SKM-1 treated with dmso at 0.1 percent for 144 hours (cell line): Measurements from ENCODE around the gene TNFRSF18.
"Not testable (repeated sequence)": the region's sequence is repeated elsewhere in the genome, so short reads cannot be mapped to it uniquely, and the experiment has no call there.

Source experiments
- DNase-seq: peaks from one replicate; lab custom pipeline; 2025; ENCODE audit not compliant: unreplicated experiment; lab: John Stamatoyannopoulos, UW

TNFRSF18 gene, protein sequence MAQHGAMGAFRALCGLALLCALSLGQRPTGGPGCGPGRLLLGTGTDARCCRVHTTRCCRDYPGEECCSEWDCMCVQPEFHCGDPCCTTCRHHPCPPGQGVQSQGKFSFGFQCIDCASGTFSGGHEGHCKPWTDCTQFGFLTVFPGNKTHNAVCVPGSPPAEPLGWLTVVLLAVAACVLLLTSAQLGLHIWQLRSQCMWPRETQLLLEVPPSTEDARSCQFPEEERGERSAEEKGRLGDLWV

DNA sequence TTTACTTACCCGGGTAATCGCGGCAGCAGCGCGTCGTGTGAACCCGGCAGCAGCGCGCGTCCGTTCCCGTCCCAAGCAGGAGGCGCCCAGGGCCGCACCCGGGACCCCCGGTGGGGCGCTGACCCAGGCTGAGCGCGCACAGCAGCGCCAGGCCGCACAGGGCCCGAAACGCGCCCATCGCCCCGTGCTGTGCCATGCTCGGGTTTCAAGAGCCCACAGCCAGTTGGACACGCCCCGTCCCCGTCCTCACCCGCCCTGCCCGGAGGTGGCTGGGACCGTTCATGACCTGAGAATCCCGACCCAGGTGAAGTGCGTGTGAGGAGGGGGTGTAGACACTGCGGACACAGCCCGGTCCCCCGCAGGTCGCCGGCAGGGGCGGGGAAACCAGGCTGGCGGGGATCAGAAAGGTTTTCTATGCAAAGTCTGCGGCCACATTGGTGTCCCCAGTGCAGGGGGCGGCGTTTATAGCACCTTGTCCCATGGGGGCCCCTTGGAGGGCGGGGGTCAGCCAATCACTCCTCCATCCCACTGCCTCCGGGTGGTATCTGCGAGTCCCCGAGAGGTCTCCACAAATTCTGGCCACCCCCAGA is at the start of gene TNFRSF18:
TNFRSF18 (minus strand) TSS at position 217 of the 590 bp plus-strand sequence; CDS start at position 196, 21 bp downstream.
- DNase-seq, result no peak

DNA sequence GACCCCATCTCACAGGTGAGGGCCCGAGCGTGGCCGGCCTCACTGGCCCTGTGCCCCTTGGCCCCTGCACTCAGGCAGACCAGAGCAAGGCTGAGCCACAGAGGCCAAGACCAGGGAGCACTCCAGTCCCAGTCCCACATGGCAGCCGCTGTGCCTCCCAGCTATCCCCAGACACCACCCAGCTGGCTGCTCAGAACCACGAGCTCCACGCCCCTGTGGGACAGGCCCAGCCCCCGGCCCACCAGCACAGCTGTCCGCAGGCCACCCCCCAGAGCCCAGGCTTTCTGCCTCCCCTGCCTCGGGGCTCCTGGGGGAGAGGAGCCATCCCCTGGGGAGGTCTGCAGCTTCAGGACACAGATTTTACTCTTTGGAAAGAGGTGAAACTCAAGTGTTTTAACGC is 49.2 kb upstream of the TNFRSF18 start:
- DNase-seq, result no peak

DNA sequence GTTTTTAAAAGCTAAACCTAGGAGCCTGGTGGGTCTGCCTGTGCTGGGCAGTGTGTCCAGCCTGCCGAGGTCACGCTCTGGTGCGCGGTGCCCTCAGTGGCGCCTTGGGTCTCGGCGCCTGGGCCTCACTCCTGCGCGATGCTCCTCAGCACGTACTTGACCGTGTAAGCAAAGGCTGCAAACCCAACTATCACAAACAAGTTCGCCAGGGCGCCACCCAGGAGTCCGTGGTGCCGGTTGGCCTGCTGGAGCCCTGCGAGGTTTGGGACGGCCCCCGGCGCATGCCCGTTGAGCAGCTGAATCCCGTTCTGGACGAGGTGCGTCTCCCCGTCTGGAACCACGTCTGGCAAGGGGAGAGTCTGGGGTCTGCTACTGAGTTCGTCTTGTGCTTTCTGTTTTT is 48.7 kb upstream of the TNFRSF18 start:
- no peak for DNase-seq

DNA sequence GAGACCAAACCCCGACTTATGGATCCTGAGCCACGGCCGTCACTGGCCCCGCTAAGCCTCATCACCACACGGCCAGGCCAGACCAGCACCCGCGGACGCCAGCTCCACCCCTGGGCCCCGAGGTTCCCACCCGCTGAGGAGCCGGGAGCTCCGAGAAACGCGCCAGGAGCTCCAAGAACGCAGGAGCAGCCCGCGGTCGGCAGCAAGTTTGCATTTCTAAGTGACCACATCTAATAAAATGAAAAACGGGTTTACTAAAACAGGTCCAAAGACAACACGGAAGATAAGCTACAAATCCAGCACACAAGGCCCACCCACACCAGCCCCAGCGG is 48.2 kb upstream of the TNFRSF18 start:
- DNase-seq, result no peak

DNA sequence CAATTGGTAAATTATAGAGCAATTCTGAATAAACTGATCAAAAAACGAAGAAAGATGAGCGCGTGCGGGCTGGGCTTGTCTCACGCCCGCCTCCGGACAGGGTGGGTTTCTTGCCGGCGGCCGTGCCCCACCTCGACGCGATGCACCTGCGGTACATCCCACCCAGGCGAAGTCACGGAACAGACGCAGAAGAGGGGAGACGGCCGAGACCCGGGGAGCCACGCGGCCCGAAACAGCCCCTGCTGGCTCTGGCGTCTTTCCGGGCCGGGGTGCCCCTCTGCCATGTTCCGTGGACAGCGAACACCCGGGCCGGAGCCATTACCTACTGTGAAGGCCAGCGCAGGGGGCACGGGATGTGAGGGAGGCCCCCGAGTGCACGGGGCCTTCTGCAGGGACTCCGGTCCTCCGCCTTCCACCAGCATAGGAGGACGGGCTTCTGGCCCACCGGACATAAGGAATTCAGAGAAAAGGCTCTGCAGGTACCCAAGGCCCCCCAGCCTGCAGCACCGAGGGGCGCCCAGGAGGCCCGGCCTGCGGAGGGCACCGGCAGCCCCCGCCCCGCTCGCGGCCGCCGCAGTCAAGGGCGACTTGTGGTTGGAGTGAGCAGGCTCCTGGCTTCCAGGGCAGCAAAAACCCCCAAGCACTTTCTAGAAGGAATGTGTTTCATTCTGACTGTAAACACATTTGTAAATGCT is 47.7 kb upstream of the TNFRSF18 start:
- no peak for DNase-seq

DNA sequence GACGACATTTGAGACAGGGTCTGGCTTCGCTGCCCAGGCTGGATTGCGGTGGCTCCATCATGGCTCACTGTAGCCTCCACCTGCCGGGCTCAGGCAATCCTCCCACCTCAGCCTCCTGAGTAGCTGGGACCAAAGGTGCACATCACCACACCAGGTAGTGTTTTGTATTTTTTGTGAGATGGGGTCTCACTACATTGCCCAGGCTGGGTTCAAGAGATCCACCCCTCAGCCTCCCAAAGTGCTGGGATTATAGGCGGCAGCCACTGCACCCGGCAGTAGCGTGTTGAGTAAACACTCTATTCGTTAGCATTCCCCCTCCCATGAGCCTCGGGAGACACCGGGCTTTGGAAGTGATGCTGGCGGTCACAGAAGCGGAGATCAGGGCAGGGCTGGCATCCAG is 46.9 kb upstream of the TNFRSF18 start:
- no peak for DNase-seq

DNA sequence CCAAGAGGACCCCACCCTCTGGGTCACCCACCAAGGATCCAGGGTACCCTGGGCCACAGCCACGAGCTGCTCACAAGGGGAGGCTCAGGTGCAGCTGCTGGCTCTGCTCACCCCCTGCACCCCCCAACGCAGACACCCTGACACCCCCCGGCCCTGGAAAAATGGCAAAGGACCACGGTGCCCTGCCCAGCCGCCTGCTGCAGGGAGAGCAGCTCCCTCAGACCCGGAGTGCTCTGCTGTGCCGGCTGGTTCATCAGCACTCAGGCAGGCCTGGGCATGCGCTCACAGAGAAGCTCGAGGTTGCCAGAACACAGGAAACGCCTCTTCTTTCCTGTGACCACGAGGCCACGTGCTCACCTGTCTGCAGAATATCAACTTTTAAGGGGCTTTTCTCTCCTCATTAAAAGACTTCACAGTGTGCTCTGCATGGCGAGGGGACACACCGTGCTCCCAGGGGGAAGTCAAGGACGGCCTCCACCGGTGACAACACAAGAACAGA is 44.4 kb upstream of the TNFRSF18 start:
- no peak for DNase-seq

DNA sequence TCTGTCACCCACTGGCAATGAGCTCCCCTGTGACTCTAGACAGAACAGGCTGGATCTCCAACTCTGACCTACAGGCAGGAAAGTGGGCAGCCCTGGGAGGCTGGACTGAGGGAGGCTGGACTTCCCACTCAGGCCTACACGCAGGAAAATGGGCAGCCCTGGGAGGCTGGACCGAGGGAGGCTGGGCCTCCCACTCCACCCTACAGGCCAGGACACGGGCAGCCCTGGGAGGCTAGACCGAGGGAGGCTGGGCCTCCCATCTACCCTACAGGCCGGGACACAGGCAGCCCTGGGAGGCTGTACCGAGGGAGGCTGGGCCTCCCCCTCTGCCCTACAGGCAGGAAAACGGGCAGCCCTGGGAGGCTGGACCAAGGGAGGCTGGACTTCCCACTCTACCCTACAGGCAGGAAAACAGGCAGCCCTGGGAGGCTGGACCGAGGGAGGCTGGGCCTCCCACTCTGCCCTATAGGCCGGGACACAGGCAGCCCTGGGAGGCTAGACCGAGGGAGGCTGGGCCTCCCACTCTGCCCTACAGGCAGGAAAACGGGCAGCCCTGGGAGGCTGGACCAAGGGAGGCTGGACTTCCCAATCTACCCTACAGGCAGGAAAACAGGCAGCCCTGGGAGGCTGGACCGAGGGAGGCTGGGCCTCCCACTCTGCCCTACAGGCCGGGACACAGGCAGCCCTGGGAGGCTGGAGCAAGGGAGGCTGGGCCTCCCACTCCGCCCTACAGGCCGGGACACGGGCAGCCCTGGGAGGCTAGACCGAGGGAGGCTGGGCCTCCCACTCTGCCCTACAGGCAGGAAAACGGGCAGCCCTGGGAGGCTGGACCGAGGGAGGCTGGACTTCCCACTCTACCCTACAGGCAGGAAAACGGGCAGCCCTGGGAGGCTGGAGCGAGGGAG is 41.9 kb upstream of the TNFRSF18 start:
- not testable (repeated sequence) for DNase-seq

DNA sequence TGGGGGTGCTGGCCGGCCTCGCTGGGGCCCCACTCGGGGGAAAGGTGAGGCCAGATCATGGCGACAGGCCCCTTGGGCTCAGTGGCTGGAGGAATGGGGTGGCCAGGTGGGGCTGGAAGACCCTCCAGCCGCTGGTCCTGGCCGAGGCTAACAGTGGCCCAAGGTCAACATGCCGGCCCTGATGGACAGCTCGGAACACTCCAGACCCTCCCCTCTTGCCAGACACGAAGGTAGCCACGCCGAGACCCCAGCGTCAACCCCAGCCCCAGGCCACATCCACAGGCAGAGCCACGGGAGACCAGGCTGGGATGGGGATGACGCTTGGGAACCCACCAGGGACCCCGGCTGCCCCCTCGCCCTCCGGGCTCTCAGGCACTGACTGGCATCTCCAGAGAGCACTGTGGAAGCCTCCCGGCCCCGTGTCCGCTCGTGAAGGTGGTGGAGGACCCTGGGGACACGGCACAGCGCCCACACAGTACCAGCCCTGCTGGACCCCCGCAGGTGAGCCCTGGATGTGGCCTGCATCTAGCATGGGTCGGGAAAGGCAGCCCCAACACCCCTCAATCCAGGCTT is 41.0 kb upstream of the TNFRSF18 start:
- DNase-seq, result no peak

DNA sequence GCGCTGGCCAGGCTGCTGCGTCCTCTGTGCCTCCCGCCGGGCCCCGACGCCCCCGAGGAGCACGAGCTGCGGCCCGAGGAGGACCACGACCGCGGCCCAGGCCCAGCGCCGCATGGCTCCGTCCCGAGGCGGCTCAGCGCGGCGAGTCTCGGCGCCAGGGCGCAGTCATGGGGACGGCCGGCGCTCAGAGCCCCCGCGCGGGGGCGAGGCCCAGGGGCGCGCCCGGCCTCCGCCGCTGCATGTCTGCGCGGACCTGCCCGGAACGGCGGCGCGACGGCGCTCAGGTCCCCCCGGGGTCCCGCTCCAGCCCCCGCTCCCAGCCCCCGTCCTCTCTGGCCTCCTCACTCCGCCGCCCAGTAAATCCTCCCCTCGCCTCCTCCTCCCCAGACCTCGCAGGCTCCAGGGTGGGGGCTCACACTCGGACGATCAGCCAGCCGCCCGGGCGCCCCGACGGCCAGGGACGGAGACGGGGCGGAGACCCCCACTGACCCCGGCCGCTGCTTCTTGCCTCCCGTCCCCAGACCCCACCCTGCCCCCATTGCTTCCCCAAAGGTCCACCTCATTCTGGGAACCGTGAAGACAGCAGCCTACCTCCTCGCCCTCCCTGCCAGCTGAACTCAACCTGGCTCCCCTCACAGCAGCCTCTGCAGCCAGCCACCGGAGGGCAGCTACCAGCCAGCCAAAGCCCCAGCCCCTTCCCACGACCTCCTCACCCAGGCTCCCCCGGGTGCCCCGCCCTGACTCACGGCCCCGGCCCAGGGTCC is 40.4 kb upstream of the TNFRSF18 start, which contains the start of gene C1QTNF12:
C1QTNF12 (minus strand) TSS at position 146 of the 764 bp plus-strand sequence; CDS start at position 114, 32 bp downstream.
- DNase-seq, result no peak

DNA sequence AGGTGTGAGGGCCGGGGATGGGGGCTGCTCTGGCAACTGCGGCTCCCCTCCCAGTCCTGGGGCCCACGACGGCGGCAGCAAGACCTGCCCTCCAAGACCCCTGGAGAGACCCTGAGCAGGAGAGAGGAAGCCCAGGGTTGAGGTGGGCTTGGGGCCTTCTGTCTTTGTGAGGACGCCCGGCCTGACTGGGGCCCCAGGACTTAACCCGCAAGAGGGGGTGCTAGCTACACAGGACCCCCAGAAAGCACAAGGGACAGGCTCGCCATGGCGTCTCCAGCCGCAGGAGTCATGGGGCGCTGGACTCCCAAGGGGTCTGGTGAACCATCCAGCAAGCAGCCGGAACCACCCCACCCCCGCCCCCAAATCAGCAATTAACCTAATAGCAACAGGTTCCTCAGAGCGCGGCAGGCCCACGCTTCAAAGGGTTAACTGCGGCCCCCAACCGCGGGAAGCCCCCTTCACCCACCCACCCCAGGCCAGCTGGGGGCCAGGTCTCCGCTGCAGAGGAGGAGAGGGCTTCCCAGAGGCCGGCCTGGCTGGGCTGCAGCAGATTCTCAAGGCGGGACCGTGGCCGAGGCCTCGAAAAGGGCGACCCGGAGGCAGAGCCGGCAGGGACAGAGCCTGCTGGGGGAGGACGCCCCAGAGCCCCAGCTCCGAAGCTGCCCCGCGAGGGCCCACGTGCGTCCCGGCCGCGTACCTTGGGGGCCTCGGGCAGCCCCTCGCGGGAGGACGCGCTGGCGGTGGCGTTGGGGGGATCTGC is 39.6 kb upstream of the TNFRSF18 start:
- no peak for DNase-seq

DNA sequence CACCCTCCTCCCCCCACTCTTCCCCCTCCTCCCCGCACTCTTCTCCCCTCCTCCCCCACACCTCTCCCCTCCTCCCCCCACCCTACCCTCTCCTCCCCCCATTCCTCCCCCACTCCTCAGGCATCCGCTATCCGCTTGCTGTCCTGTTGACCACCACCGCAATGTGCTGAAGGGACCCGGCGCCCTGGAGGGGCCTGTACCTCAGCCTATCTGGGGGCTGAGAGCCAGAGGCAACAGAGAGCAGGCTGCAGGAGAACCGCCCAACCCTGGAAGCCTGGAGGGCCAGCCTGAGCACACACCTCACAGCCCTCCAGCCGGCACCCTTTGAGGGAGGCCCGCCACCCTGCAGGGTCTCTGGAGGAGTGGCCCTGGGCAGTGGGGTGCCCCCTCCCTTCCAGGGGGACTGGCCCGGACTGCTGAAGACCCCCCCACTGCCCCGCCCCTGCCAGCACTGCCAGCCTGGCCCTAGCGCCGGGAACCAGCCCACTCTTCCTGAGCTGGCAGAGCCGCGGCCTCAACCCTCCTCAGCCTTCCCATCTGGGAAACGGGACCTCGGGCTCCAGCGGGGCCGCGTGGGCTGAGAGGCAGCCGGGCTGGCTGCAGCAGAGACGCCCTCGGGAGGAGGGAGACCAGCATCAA is 38.9 kb upstream of the TNFRSF18 start:
- DNase-seq, result no peak

DNA sequence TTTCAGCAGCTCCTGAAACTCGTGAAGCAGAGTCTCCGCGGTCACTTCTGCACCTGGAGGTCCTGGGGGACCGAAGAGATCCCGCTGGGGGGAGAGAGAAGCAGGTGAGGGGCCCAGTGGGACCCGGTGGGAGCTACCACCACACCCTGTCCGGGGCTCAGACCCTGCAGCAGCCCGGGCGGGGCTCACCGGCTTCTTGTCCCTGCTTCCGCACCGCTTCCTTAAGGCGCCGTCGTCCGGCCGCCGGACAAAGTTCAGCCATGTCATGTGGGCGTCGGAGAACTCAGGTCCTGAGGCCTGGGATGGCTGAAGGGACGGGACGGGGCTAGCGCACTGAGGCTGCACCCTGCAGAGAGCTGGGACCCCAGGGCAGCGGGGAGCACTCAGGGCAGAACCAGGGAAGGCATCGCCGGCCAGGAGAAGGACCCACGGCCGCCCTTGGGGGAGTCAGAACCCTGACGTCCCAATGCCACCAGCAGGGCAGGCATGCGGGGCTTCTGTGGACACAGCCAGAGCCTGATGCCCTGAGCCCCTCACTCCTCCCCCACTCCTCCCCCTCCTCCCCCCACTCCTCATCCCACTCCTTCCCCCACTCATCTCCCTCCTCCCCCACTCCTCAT is 37.9 kb upstream of the TNFRSF18 start:
- no peak for DNase-seq

DNA sequence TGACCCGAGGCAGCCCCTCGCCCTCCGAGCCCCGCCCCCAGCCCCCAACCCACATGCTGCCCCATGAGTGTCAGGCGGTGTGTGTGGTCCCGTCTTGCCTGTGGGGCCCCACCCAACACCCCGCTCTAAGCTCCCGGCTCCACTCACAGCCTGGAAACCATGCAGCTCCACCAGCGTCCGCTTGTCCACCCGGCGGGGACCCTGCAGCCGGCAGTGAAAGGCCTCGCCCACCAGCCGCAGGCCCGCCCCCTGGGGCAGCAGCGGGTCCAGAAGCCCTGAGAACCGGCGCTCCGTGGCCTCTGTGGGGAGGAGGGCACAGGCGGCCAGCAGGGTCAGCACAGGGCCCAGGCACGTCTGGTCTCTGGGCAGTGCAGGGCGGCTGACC is 37.4 kb upstream of the TNFRSF18 start:
- no peak for DNase-seq

DNA sequence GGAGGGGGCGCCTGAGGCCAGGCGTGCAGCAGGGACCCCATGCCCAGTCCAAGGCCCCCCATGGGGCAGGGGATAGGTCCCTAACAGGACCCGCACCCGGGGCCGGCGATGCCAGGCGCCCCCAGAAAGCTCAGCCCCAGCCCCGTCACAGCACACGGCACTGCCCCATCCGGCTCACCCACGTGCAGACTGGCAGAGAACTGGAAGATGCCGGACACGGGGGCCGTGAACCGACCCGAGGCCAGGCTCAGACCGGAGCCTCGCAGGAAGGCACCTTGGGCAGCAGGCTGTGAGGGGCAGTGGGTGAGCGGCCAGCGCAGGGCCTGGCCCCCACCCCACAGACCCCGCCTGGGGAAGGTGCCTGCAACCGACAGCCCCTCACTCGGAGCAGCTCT is 36.9 kb upstream of the TNFRSF18 start:
- DNase-seq, result no peak

DNA sequence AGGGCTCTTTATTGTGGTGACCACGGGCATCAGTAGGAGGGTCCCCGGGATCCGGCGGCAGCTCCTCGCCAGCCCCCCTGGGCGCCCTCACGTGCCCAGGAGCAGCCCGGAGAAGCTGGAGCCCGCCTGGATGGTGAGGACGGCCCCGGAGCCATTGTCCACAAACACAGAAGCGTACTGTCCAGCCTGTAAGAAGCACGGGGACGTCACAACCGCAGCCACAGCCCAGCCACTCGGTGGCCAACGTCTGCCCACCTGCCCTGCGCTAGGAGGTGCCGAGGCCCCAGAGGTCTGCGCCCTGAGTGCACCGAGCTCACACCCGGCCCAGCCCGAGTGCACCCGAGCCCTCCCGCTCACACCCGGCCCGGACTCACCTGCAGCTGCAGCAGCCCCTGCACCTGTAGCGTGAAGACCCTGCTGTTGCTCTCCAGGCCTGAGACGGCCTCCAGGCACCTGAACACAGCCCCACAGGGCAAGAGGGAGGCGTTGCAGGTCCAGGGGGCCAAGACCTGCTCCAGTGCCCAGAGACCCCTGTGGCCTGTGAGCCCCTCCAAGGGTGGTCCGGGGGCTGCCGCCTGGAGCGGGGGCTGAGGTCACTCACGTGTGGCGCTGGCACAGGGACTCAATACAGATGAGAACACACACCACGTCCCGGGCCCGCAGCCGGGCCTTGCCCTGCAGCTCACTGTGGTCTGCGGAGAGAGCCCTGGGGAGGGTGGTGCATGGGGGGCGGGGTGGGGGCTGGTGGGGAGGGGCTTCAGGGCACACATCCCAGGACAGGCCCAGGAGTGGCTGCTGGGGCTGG is 36.3 kb upstream of the TNFRSF18 start:
- no peak for DNase-seq

DNA sequence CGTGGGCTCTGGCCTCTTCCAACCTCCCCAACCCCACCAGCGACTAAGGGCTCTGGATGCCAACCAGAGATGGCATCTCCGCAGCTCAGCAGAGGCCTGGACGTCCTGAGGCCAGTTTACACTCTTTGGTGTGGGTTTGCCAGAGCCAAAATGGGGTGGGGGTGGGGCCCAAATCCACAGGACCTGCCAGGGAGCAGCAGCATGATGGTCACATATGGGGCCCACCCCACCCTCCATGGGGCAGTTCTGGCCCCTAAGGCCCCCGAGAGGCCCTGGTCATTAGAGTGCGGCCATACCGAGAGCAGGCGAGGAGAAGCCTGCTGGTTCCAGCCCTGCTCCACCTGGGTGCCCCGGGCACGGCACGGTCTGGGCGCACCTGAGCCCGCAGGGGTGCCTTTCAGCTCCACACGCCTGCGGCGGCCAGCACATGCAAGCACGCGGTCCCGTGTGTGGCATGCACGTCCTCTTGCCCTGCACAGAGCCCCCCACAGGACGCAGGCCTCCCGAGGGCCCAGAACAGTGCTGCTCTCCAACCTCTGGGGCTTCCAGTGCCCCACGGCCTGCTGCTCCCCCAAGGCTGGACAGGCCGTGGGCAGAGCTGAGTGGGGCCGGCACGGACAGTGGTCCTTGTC is 35.3 kb upstream of the TNFRSF18 start:
- DNase-seq, result no peak
